Endometrium (tissue), 2 donors: ENCODE measurements around the gene CXCR4.
"Not testable (repeated sequence)": the region's sequence is repeated elsewhere in the genome, so short reads cannot be mapped to it uniquely, and the experiment has no call there.

Experiments used
- FAIRE-seq: peaks from 2 replicates; lab custom pipeline; 2012; peaks lifted over from hg19 to GRCh38; lab: Jason Lieb, UNC
- donor health status: control.
- donor health status: control.

Gene CXCR4

GRCh38 chr2:136114382-136114781 lies 3.6 kb downstream of the CXCR4 start:
- no peak for FAIRE-seq

GRCh38 chr2:136113209-136113971 lies 4.6 kb downstream of the CXCR4 start:
- FAIRE-seq = no peak

GRCh38 chr2:136112317-136113208 lies 5.4 kb downstream of the CXCR4 start:
- FAIRE-seq = no peak

GRCh38 chr2:136111711-136112110 lies 6.2 kb downstream of the CXCR4 start:
- FAIRE-seq = no peak

- FAIRE-seq = no peak
Observed at GRCh38 chr2:136110526-136110925, 7.4 kb downstream of the CXCR4 start.

- no peak for FAIRE-seq
Observed at GRCh38 chr2:136108463-136108862, 9.5 kb downstream of the CXCR4 start.

- FAIRE-seq = no peak
Observed at GRCh38 chr2:136107051-136108033, 10.6 kb downstream of the CXCR4 start.

- FAIRE-seq = no peak
Observed at GRCh38 chr2:136106505-136106904, 11.4 kb downstream of the CXCR4 start.

GRCh38 chr2:136104977-136105376 lies 13.0 kb downstream of the CXCR4 start:
- no peak for FAIRE-seq

GRCh38 chr2:136101042-136101441 lies 16.9 kb downstream of the CXCR4 start:
- no peak for FAIRE-seq

GRCh38 chr2:136098441-136098840 lies 19.5 kb downstream of the CXCR4 start:
- no peak for FAIRE-seq

- FAIRE-seq = no peak
Observed at GRCh38 chr2:136093583-136093982, 24.4 kb downstream of the CXCR4 start.

GRCh38 chr2:136091899-136092298 lies 26.1 kb downstream of the CXCR4 start:
- FAIRE-seq = no peak

- FAIRE-seq = not testable (repeated sequence)
Observed at GRCh38 chr2:136087901-136088460, 30.0 kb downstream of the CXCR4 start.

- FAIRE-seq = no peak
Observed at GRCh38 chr2:136086253-136087016, 31.5 kb downstream of the CXCR4 start.

- FAIRE-seq = no peak
Observed at GRCh38 chr2:136085453-136086209, 32.3 kb downstream of the CXCR4 start.

- no peak for FAIRE-seq
Observed at GRCh38 chr2:136081582-136082210, 36.3 kb downstream of the CXCR4 start.

- no peak for FAIRE-seq
Observed at GRCh38 chr2:136080114-136080513, 37.8 kb downstream of the CXCR4 start.

GRCh38 chr2:136077107-136077506 lies 40.8 kb downstream of the CXCR4 start:
- FAIRE-seq = no peak

- no peak for FAIRE-seq
Observed at GRCh38 chr2:136075476-136075875, 42.5 kb downstream of the CXCR4 start.
